Caco-2 (cell line): ENCODE results near the gene DUOX1. TPM values are rescaled to one million over a fixed set of nuclear protein-coding genes. Genes with fewer than 3 reads are reported as not detected.

Experiments
- BruUV-seq: library from RNA; stranded (reverse); fragments of 400-500 nt; replicated peaks from 2 replicates; lab custom pipeline; 2021; lab: Mats Ljungman, UMichigan
- CTCF ChIA-PET: fragments of 300-600 bp; sonication (Branson Sonifier 250); formaldehyde crosslinking; loops from one replicate; lab custom pipeline; 2022; ENCODE audit warnings: antibody characterized with exemption; lab: Charles Lee
- POLR2A ChIA-PET: fragments of 300-600 bp; sonication (Branson Sonifier 250); formaldehyde crosslinking; loops from one replicate; lab custom pipeline; 2022; ENCODE audit warnings: antibody characterized with exemption; lab: Charles Lee
- DNase-seq, 2 experiments: peaks; one replicate each; pipeline versions ENCODE4 v3.0.0 to v3.0.0-alpha.2; 2020 to 2022
- H3K27me3 ChIP-seq: replicated peaks from 2 replicates; pipeline ENCODE4 v1.6.0; 2011; ENCODE audit warnings: low read length; ENCODE audit not compliant: control insufficient read depth, insufficient read depth
- H3K36me3 ChIP-seq: 2 replicates; pipeline ENCODE4 v1.5.1; 2011; ENCODE audit warnings: low read length; ENCODE audit not compliant: control insufficient read depth, insufficient read depth
- H3K4me1 ChIP-seq: fragments of 250-450 bp; sonication (Bioruptor Pico); 2 replicates; pipeline ENCODE4 v1.5.1; 2020; ENCODE audit warnings: mild to moderate bottlenecking
- H3K4me3 ChIP-seq: 2 replicates; pipeline ENCODE4 v1.5.1; 2011; ENCODE audit warnings: low read depth, mild to moderate bottlenecking, control low read depth, low read length
- H3K9me3 ChIP-seq: fragments of 250-450 bp; sonication (Bioruptor Pico); 2 replicates; pipeline ENCODE4 v1.5.1; 2020; ENCODE audit warnings: mild to moderate bottlenecking, moderate library complexity
- H3K27ac Mint-ChIP-seq: one replicate; pipeline ENCODE4 v1.8.0; 2022; ENCODE audit warnings: mixed read lengths; ENCODE audit not compliant: unreplicated experiment
- H3K27me3 Mint-ChIP-seq: one replicate; pipeline ENCODE4 v1.8.0; 2022; ENCODE audit warnings: mixed read lengths; ENCODE audit not compliant: insufficient read depth, unreplicated experiment
- H3K36me3 Mint-ChIP-seq: one replicate; pipeline ENCODE4 v1.8.0; 2022; ENCODE audit warnings: mild to moderate bottlenecking, mixed read lengths; ENCODE audit not compliant: insufficient read depth, unreplicated experiment
- H3K4me1 Mint-ChIP-seq: one replicate; pipeline ENCODE4 v1.8.0; 2022; ENCODE audit warnings: low read depth, mixed read lengths; ENCODE audit not compliant: unreplicated experiment
- H3K4me3 Mint-ChIP-seq: one replicate; pipeline ENCODE4 v1.8.0; 2022; ENCODE audit warnings: mild to moderate bottlenecking, moderate library complexity, mixed read lengths; ENCODE audit not compliant: unreplicated experiment
- H3K9me3 Mint-ChIP-seq: one replicate; pipeline ENCODE4 v1.8.0; 2022; ENCODE audit warnings: mixed read lengths; ENCODE audit not compliant: unreplicated experiment
- CTCF ChIP-seq, 2 experiments: fragments of 200-600 bp in 1 of 2; IDR thresholded peaks; 1 replicate in 1 of 2; 2 replicates in 1 of 2; pipeline versions ENCODE4 v1.5.1 to v1.8.0; 2011 to 2022; ENCODE audit warnings: antibody characterized with exemption in 1 of 2, control low read depth in 1 of 2, inconsistent platforms in 1 of 2, low read depth in 1 of 2, low read length in 1 of 2, mild to moderate bottlenecking in 1 of 2, moderate library complexity in 1 of 2; ENCODE audit not compliant: insufficient read depth in 1 of 2, severe bottlenecking in 1 of 2, unreplicated experiment in 1 of 2
- intact Hi-C: fragments of 100-400 bp; cut with micrococcal nuclease; formaldehyde crosslinking; loops from one replicate; pipeline ENCODE4 v1.10.0; 2022; ENCODE audit not compliant: unreplicated experiment
- total RNA-seq: library from RNA; stranded (reverse); gene quantifications from 2 replicates; pipeline ENCODE4 v1.2.3, GENCODE V29; 2022

DUOX1 gene
- total RNA-seq, 1 experiment from 2014 or later = 0.14 TPM

GRCh38 chr15:45089712-45090373, 40.0 kb upstream of the DUOX1 start:
- H3K4me1 Mint-ChIP-seq = peaks cover 21% of the 10 kb centered on the region
- Histone ChIP-seq H3K4me1 (peaks cover 41% of the 10 kb centered on the region), H3K36me3 (no peaks in the 10 kb centered on the region), H3K4me3 (no peak overlapping the region), H3K27me3 (no peaks in the 10 kb centered on the region), H3K9me3 (no peaks in the 10 kb centered on the region)
- no TSS peak for BruUV-seq
- TF ChIP-seq CTCF (IDR thresholded peaks at IDR 0.05; ENCODE audit: insufficient read depth in 1 of 2, low read depth in 1 of 2, low read length in 1 of 2, severe bottlenecking in 1 of 2, unreplicated experiment in 1 of 2) = no peak
- intact Hi-C loops = no loop called here
- ChIA-PET POLR2A (no interaction called here), CTCF (interaction anchor here (0.6 to 3.3 kb wide), 3 partner anchors 28 to 1597 kb away, joined by 3 to 19 read pairs (median 3); no protein-coding TSS in a partner anchor)
- H3K9me3 Mint-ChIP-seq = no peaks in the 10 kb centered on the region
- H3K36me3 Mint-ChIP-seq = no peaks in the 10 kb centered on the region
- H3K27ac Mint-ChIP-seq = no peak overlapping the region
- H3K4me3 Mint-ChIP-seq = no peak overlapping the region
- no peaks in the 10 kb centered on the region for H3K27me3 Mint-ChIP-seq
- DNase-seq = no peak

- Mint-ChIP-seq H3K27ac (peak overlapping the region; percentile 59), H3K4me3 (peak overlapping the region; percentile 14), H3K9me3 (no peaks in the 10 kb centered on the region), H3K27me3 (no peaks in the 10 kb centered on the region), H3K4me1 (peaks cover 21% of the 10 kb centered on the region), H3K36me3 (no peaks in the 10 kb centered on the region)
- H3K4me3 ChIP-seq = no peak overlapping the region
- ChIA-PET POLR2A (no interaction called here), CTCF (interaction anchor here (2.4 kb wide), 1 partner anchor 27 kb away, joined by 11 read pairs; no protein-coding TSS in a partner anchor)
- intact Hi-C loops = no loop called here
- no peaks in the 10 kb centered on the region for H3K36me3 ChIP-seq
- BruUV-seq = no TSS peak
- H3K4me1 ChIP-seq = peaks cover 41% of the 10 kb centered on the region
- H3K9me3 ChIP-seq = no peaks in the 10 kb centered on the region
- DNase-seq = peak in 1 of 2 experiments; percentile 45
- no peaks in the 10 kb centered on the region for H3K27me3 ChIP-seq
- no peak for TF ChIP-seq CTCF (IDR thresholded peaks at IDR 0.05; ENCODE audit: insufficient read depth in 1 of 2, low read depth in 1 of 2, low read length in 1 of 2, severe bottlenecking in 1 of 2, unreplicated experiment in 1 of 2)
Observed at GRCh38 chr15:45091161-45091560, 38.6 kb upstream of the DUOX1 start.

GRCh38 chr15:45091576-45091975, 38.2 kb upstream of the DUOX1 start:
- ChIA-PET CTCF (interaction anchor here (2.4 kb wide), 1 partner anchor 26 kb away, joined by 11 read pairs; no protein-coding TSS in a partner anchor), POLR2A (no interaction called here)
- no peak overlapping the region for H3K4me3 Mint-ChIP-seq
- no peaks in the 10 kb centered on the region for H3K27me3 ChIP-seq
- no peak overlapping the region for H3K4me3 ChIP-seq
- peaks cover 41% of the 10 kb centered on the region for H3K4me1 ChIP-seq
- no peaks in the 10 kb centered on the region for H3K9me3 ChIP-seq
- no peak for TF ChIP-seq CTCF (IDR thresholded peaks at IDR 0.05; ENCODE audit: insufficient read depth in 1 of 2, low read depth in 1 of 2, low read length in 1 of 2, severe bottlenecking in 1 of 2, unreplicated experiment in 1 of 2)
- no peak for DNase-seq
- TSS peak; percentile 86 for BruUV-seq
- H3K27me3 Mint-ChIP-seq = no peaks in the 10 kb centered on the region
- peaks cover 21% of the 10 kb centered on the region for H3K4me1 Mint-ChIP-seq
- H3K36me3 Mint-ChIP-seq = no peaks in the 10 kb centered on the region
- H3K36me3 ChIP-seq = no peaks in the 10 kb centered on the region
- intact Hi-C loops = no loop called here
- H3K27ac Mint-ChIP-seq = peak overlapping the region; percentile 59
- H3K9me3 Mint-ChIP-seq = no peaks in the 10 kb centered on the region
